Erythroblast (primary cell): ENCODE measurements around the gene ADARB2.

ENCODE experiments used
- GATA1 ChIP-seq: IDR thresholded peaks from 2 replicates; pipeline ENCODE4 v1.6.1; 2011; ENCODE audit warnings: low read depth, mild to moderate bottlenecking, control low read depth, low read length, moderate library complexity
- POLR2A ChIP-seq: IDR thresholded peaks from 2 replicates; pipeline ENCODE4 v1.6.1; 2011; ENCODE audit warnings: mild to moderate bottlenecking, low read length

DNA sequence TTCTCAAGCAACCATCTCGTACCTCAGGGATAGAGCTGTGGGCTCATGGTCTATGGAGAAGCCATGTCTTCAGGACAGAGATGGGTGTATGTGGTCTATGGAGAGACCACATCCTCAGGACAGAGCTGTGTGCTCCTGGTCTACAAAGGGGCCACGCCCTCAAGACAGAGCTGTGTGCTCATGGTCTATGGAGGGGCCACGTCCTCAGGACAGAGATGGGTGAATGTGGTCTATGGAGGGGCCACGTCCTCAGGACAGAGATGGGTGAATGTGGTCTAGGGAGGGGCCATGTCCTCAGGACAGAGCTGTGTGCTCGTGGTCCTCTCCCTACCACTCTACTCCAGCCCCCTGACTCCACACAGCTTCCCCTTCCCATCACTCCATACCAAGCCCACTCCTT is 563.3 kb downstream of the ADARB2 start:
- TF ChIP-seq POLR2A (no peak), GATA1 (no peak)
